Fibroblast of villous mesenchyme (primary cell): ENCODE results near the gene RAB11B. TPM values are rescaled to one million over a fixed set of nuclear protein-coding genes. Genes with fewer than 3 reads are reported as not detected.

Experiments used
- DNase-seq: peaks from one replicate; pipeline ENCODE4 v3.0.0-alpha.2; 2010; ENCODE audit warnings: low read depth
- H3K4me3 ChIP-seq: 2 replicates; pipeline ENCODE4 v1.5.1; 2011; ENCODE audit warnings: low read depth, mild to moderate bottlenecking, low read length
- CTCF ChIP-seq: IDR thresholded peaks from 2 replicates; pipeline ENCODE4 v1.5.1; 2012; ENCODE audit warnings: low read depth, mild to moderate bottlenecking, low read length; ENCODE audit not compliant: insufficient read depth
- total RNA-seq: library from RNA; depleted of rRNA; stranded (reverse); fragments of >200 nt; gene quantifications from 2 replicates; pipeline ENCODE4 v1.2.3, GENCODE V29; 2012

Gene RAB11B
- total RNA-seq, 1 donor: 27.6 TPM

- TF ChIP-seq CTCF: no peak
- DNase-seq: peak; percentile 99
These were observed 34.3 kb upstream of the RAB11B start for GRCh38 chr19:8355631-8356402.

GRCh38 chr19:8357007-8357521 lies 33.1 kb upstream of the RAB11B start:
- no peak overlapping the region for H3K4me3 ChIP-seq
- TF ChIP-seq CTCF: no peak
- DNase-seq: peak; percentile 69

More at GRCh38 chr19:8355631-8356402, 34.3 kb upstream of the RAB11B start:
- H3K4me3 ChIP-seq: no peak overlapping the region

- TF ChIP-seq CTCF: no peak
- no peak for DNase-seq
- no peak overlapping the region for H3K4me3 ChIP-seq
These were observed 31.2 kb upstream of the RAB11B start for GRCh38 chr19:8358948-8359347.

- DNase-seq: no peak
- H3K4me3 ChIP-seq: no peak overlapping the region
- no peak for TF ChIP-seq CTCF
These were observed 30.0 kb upstream of the RAB11B start for GRCh38 chr19:8360196-8360595.

GRCh38 chr19:8361921-8362793 lies 28.0 kb upstream of the RAB11B start:
- DNase-seq: peak; percentile 99
- no peak overlapping the region for H3K4me3 ChIP-seq
- TF ChIP-seq CTCF: no peak

GRCh38 chr19:8363803-8364771 lies 26.1 kb upstream of the RAB11B start, which contains the start of gene ANGPTL4:
TSS of gene ANGPTL4 (plus strand) at chr19:8364155. CDS start at chr19:8364322, 167 bp downstream.
- peak; percentile 36 for TF ChIP-seq CTCF
- DNase-seq: peak; percentile 91

More at GRCh38 chr19:8363803-8364771, 26.1 kb upstream of the RAB11B start, which contains the start of gene ANGPTL4:
- H3K4me3 ChIP-seq: peak within 1 kb of the TSS; percentile 88
